Lung (tissue), 12 donors: ENCODE measurements around the gene OMD. TPM values are rescaled to one million over a fixed set of nuclear protein-coding genes. Genes with fewer than 3 reads are reported as not detected.

Experiments
- ATAC-seq: fragments of 200-7000 bp; cut with Tn5 transposase; one replicate; pipeline ENCODE4 v1.9.1; 2020; ENCODE audit warnings: moderate number of reproducible peaks; ENCODE audit not compliant: insufficient read depth, low FRiP score
- DNase-seq, 3 donors: peaks; one replicate each; pipeline ENCODE4 v3.0.0-alpha.2; 2013 to 2017
- H3K27ac ChIP-seq, 2 donors: one replicate each; pipeline ENCODE4 v1.5.1; 2013; ENCODE audit warnings: mild to moderate bottlenecking in 2 of 2, moderate library complexity in 2 of 2, control low read depth in 1 of 2, inconsistent platforms in 1 of 2, low read depth in 1 of 2, low read length in 1 of 2
- H3K27me3 ChIP-seq, 3 donors: one replicate each; pipeline ENCODE4 v1.5.1; 2013; ENCODE audit warnings: low read length in 2 of 3; ENCODE audit not compliant: control insufficient read depth in 3 of 3, insufficient read depth in 3 of 3
- H3K36me3 ChIP-seq, 4 donors: one replicate each; pipeline ENCODE4 v1.5.1; 2013; ENCODE audit warnings: low read length in 4 of 4, mild to moderate bottlenecking in 1 of 4, moderate library complexity in 1 of 4; ENCODE audit not compliant: control insufficient read depth in 4 of 4, insufficient read depth in 4 of 4
- H3K4me1 ChIP-seq, 5 donors: one replicate each; pipeline ENCODE4 v1.5.1; 2013; ENCODE audit warnings: low read length in 5 of 5, mild to moderate bottlenecking in 2 of 5, moderate library complexity in 1 of 5; ENCODE audit not compliant: control insufficient read depth in 5 of 5, insufficient read depth in 5 of 5
- H3K4me3 ChIP-seq: one replicate; pipeline ENCODE4 v1.5.1; 2013; ENCODE audit warnings: mild to moderate bottlenecking, control low read depth, moderate library complexity
- H3K9ac ChIP-seq, 2 donors: one replicate each; pipeline ENCODE4 v1.5.1; 2013; ENCODE audit warnings: low read length in 2 of 2, control low read depth in 1 of 2; ENCODE audit not compliant: insufficient read depth in 1 of 2
- H3K9me3 ChIP-seq, 4 donors: one replicate each; pipeline ENCODE4 v1.5.1; 2013; ENCODE audit warnings: low read length in 3 of 4, mild to moderate bottlenecking in 1 of 4, moderate library complexity in 1 of 4; ENCODE audit not compliant: control insufficient read depth in 4 of 4, insufficient read depth in 3 of 4
- CTCF ChIP-seq: IDR thresholded peaks from 2 replicates; pipeline ENCODE4 v1.5.1; 2012; ENCODE audit warnings: mild to moderate bottlenecking; ENCODE audit errors: control extremely low read depth, extremely low read depth
- WGBS, 2 donors: extraction: QIAGEN DNeasy Blood & Tissue Kit; methylation state at CpG; one replicate each; pipeline ENCODE4 v1.1.7; 2013; 5-methylcytosine and 5-hydroxymethylcytosine counted together
- polyA plus RNA-seq, 2 donors: library from polyadenylated mRNA; stranded (reverse); fragments of 200-250 nt; gene quantifications; one replicate each; pipeline ENCODE4 v1.2.1, GENCODE V29; 2013
- total RNA-seq, 2 donors: library from RNA; depleted of rRNA in 1 of 2; stranded (reverse); fragments of >200 nt in 1 of 2; gene quantifications; one replicate each; pipeline ENCODE4 v1.2.1, GENCODE V29; 2014 to 2021
- donor health status: control.
- donor health status: control.
- donor health status: Bipolar disorder and iron deficiency.
- donor health status: healthy.
- donor health status: DM: yes; HTN: yes; CAD: no.

OMD gene
- total and polyA plus RNA-seq, 4 donors, result 0.30 to 5.6 (median 1.6) TPM

- no peaks in the 10 kb centered on the region for H3K36me3 ChIP-seq
- peak overlapping the region in 1 of 2 donors; percentile 72 for H3K9ac ChIP-seq
- no peak overlapping the region for H3K27ac ChIP-seq
- no peaks in the 10 kb centered on the region for H3K9me3 ChIP-seq
- no peaks in the 10 kb centered on the region for H3K27me3 ChIP-seq
- H3K4me3 ChIP-seq, result no peak overlapping the region
- TF ChIP-seq CTCF, result no peak
- DNase-seq (peak in 2 of 3 donors; percentile 52 to 54), ATAC-seq (no peak)
- peaks cover 0 to 45% (median 9%) of the 10 kb centered on the region in 5 donors for H3K4me1 ChIP-seq
- WGBS, 2 donors, result 78 to 80% methylated on average over 5 of the region's 5 CpGs
These were observed 2.4 kb upstream of the OMD start for GRCh38 chr9:92426501-92427145.

- ATAC-seq, result no peak
- Histone ChIP-seq H3K9ac (peak overlapping the region in 1 of 2 donors; percentile 72), H3K4me3 (no peak overlapping the region), H3K36me3 (no peaks in the 10 kb centered on the region), H3K4me1 (peaks cover 0 to 45% (median 9%) of the 10 kb centered on the region in 5 donors), H3K27me3 (no peaks in the 10 kb centered on the region), H3K9me3 (no peaks in the 10 kb centered on the region), H3K27ac (no peak overlapping the region)
- DNase-seq, result peak; percentile 47 to 98 (median 98)
- 56 to 83% methylated on average over 2 of the region's 2 CpGs for WGBS, 2 donors
- TF ChIP-seq CTCF, result no peak
These were observed 1.2 kb upstream of the OMD start for GRCh38 chr9:92425474-92425873.

DNA sequence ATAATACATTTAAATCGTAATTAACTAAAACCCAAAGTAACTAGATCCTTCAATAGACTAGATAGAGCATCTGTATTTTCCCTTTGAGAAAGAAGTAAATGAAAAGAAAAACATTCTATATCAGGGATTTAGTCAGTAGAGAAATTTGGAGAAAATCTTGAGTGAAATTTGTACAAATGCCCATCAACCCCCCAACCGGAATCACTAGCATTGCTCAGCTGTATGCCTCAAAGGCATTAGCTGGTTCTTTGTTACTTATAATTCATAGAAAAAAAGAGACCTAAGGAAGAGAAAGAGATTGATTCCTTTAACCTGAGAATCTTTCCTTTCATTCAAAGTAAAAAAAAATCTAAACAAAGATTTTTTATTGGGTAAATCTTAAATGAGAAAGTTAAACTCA lies 659 bp downstream of the OMD start:
- Histone ChIP-seq H3K27me3 (no peaks in the 10 kb centered on the region), H3K4me3 (no peak overlapping the region), H3K27ac (no peak overlapping the region), H3K9me3 (no peaks in the 10 kb centered on the region), H3K9ac (peak overlapping the region in 1 of 2 donors; percentile 54), H3K4me1 (peaks cover 0 to 37% (median 9%) of the 10 kb centered on the region in 5 donors), H3K36me3 (no peaks in the 10 kb centered on the region)
- 85 to 91% methylated on average over 2 of the region's 2 CpGs for WGBS, 2 donors
- no peak for ATAC-seq
- DNase-seq, result no peak
- TF ChIP-seq CTCF, result no peak
